ENCODE measurements around the gene SPINK5. TPM values are rescaled to one million over a fixed set of nuclear protein-coding genes. Genes with fewer than 3 reads are reported as not detected.

Gene SPINK5, protein sequence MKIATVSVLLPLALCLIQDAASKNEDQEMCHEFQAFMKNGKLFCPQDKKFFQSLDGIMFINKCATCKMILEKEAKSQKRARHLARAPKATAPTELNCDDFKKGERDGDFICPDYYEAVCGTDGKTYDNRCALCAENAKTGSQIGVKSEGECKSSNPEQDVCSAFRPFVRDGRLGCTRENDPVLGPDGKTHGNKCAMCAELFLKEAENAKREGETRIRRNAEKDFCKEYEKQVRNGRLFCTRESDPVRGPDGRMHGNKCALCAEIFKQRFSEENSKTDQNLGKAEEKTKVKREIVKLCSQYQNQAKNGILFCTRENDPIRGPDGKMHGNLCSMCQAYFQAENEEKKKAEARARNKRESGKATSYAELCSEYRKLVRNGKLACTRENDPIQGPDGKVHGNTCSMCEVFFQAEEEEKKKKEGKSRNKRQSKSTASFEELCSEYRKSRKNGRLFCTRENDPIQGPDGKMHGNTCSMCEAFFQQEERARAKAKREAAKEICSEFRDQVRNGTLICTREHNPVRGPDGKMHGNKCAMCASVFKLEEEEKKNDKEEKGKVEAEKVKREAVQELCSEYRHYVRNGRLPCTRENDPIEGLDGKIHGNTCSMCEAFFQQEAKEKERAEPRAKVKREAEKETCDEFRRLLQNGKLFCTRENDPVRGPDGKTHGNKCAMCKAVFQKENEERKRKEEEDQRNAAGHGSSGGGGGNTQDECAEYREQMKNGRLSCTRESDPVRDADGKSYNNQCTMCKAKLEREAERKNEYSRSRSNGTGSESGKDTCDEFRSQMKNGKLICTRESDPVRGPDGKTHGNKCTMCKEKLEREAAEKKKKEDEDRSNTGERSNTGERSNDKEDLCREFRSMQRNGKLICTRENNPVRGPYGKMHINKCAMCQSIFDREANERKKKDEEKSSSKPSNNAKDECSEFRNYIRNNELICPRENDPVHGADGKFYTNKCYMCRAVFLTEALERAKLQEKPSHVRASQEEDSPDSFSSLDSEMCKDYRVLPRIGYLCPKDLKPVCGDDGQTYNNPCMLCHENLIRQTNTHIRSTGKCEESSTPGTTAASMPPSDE
- 1 to 10 TPM in 1 of 4 donors, under 1 TPM in 2, not detected in 1; 0.06 to 1.2 (median 0.45) TPM for total RNA-seq

DNA sequence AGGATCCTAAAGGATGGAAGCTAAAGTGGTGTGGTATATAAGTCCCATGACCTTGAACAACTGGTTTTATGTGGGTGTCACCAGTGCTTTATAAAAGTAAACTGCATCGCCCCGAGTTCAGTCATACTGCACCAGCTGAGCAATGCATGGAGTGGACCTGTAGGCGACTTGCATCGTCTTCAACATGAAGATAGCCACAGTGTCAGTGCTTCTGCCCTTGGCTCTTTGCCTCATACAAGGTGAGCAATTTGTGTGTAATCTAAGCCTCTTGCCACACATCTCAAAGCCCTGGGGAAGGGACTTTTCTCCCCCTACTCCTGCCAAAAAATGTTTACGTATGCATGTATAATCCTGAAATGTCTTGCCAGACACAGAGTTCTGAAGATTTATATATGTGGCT lies at the start of gene SPINK5:
Gene SPINK5 (plus strand): TSS at position 120 of the 400 bp plus-strand sequence. CDS start 65 bp downstream, at position 185.
- Histone ChIP-seq H3K9me3 (no peaks in the 10 kb centered on the region), H3K36me3 (no peaks in the 10 kb centered on the region), H3K4me3 (no peak within 1 kb of the TSS), H3K27me3 (no peaks in the 10 kb centered on the region), H3K4me1 (no peaks in the 10 kb centered on the region), H3K27ac (replicated peaks in 1 of 4) (no peak within 1 kb of the TSS)
- intact Hi-C loops (cut with DNase I) = no loop called here
- TF ChIP-seq POLR2AphosphoS5 (IDR thresholded peaks at IDR 0.05) = no peak
- TF ChIP-seq POLR2A (IDR thresholded peaks at IDR 0.05; ENCODE audit: low read depth) = no peak
- TF ChIP-seq, protein P1, sequence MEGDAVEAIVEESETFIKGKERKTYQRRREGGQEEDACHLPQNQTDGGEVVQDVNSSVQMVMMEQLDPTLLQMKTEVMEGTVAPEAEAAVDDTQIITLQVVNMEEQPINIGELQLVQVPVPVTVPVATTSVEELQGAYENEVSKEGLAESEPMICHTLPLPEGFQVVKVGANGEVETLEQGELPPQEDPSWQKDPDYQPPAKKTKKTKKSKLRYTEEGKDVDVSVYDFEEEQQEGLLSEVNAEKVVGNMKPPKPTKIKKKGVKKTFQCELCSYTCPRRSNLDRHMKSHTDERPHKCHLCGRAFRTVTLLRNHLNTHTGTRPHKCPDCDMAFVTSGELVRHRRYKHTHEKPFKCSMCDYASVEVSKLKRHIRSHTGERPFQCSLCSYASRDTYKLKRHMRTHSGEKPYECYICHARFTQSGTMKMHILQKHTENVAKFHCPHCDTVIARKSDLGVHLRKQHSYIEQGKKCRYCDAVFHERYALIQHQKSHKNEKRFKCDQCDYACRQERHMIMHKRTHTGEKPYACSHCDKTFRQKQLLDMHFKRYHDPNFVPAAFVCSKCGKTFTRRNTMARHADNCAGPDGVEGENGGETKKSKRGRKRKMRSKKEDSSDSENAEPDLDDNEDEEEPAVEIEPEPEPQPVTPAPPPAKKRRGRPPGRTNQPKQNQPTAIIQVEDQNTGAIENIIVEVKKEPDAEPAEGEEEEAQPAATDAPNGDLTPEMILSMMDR (IDR thresholded peaks at IDR 0.05) = no peak
- TF ChIP-seq EP300 (IDR thresholded peaks at IDR 0.05) = no peak
- WGBS = 83% methylated on average over 5 of the region's 5 CpGs
- no peak for DNase-seq (ENCODE audit: extremely low spot score)

DNA sequence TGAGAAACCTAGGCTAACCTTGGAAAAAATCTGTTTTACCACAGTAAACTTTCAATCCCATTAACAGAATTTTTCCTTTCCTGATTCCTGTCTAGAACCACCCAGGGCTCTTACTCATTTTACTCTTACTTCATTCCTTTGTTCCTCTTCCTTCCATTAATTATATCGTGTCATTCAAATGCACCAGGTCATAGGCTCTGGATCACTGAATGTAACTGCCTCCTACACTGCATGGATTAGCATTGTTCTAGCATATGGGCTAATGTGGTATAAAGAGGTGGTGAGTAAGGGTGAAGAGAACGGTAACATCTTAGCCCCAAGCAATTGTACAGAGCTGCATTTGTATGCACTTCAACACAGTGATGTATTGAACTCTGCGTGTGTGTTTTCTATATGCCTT lies 49.5 kb upstream of the SPINK5 start:
- H3K4me1 ChIP-seq = no peaks in the 10 kb centered on the region
- no peak overlapping the region for H3K4me3 ChIP-seq
- DNase-seq (ENCODE audit: extremely low spot score) = no peak
- TF ChIP-seq, protein P1 (IDR thresholded peaks at IDR 0.05) = no peak
- TF ChIP-seq POLR2A (IDR thresholded peaks at IDR 0.05; ENCODE audit: low read depth) (no peak), POLR2AphosphoS5 (IDR thresholded peaks at IDR 0.05) (no peak), EP300 (IDR thresholded peaks at IDR 0.05) (no peak)
- no peaks in the 10 kb centered on the region for H3K36me3 ChIP-seq
- 87% methylated on average over 3 of the region's 3 CpGs for WGBS
- H3K9me3 ChIP-seq = no peaks in the 10 kb centered on the region
- intact Hi-C loops (cut with DNase I) = no loop called here
- no peaks in the 10 kb centered on the region for H3K27me3 ChIP-seq
- H3K27ac ChIP-seq (replicated peaks in 1 of 4) = no peak overlapping the region

DNA sequence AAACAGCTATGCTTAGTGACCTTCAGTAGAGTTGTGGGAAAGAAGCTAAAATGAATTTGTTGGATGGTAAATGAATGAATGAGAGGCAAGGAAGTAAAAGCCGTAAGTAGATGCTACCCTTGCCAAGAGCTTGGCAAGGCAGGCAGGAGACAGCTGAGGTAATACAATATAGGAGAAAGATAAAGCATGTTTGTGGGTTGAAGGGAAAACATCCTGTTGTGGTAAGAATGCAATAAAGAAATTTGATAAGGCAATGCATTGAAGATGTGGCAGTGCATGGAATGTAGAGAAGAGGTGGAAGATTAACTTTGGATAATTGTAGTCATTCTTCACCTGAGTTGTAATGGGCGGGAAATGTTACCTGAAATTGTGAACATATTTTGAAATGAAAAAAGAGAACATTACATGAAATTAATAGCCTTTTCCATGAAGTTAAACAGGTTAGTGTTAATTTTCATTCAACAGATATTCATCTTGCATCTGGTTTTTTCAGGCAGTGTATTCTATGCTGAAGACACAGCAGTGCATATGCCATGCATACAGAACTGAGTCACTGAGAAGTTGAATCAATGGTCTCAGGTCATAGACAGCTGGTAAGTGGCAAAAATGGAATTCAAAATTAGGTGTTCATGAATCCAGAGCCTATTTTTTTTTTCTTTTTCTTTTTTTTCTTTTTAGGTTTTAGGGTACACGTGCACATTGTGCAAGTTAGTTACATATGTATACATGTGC lies 43.4 kb upstream of the SPINK5 start:
- no peak overlapping the region for H3K27ac ChIP-seq (replicated peaks in 1 of 4)
- no peaks in the 10 kb centered on the region for H3K4me1 ChIP-seq
- no peaks in the 10 kb centered on the region for H3K9me3 ChIP-seq
- no peak overlapping the region for H3K4me3 ChIP-seq
- WGBS = 84% methylated on average over 3 of the region's 3 CpGs
- TF ChIP-seq EP300 (IDR thresholded peaks at IDR 0.05) (no peak), POLR2AphosphoS5 (IDR thresholded peaks at IDR 0.05) (no peak), POLR2A (IDR thresholded peaks at IDR 0.05; ENCODE audit: low read depth) (no peak)
- TF ChIP-seq, protein P1 (IDR thresholded peaks at IDR 0.05) = no peak
- no peak for DNase-seq (ENCODE audit: extremely low spot score)
- no peaks in the 10 kb centered on the region for H3K27me3 ChIP-seq
- no peaks in the 10 kb centered on the region for H3K36me3 ChIP-seq
- intact Hi-C loops (cut with DNase I) = no loop called here

DNA sequence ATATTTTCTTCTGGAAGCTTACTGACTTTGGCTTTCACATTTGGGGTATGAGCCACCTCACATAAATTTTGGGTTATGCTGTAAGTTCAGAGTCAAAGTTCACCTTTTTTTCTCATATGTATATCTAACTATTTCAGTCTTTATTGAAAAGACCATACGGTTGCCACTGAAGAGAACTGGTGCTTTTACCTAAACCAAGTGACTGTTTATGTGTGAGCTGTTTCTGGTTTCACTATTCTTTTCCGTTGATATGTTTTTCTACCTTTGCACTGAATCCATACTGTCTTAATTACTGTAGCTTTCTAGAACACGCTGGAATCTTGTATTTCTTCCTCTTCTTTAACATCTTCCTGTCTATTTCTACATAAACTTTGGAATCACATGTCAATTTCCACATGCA lies 36.3 kb upstream of the SPINK5 start:
- Histone ChIP-seq H3K27ac (replicated peaks in 1 of 4) (no peak overlapping the region), H3K4me3 (no peak overlapping the region), H3K27me3 (no peaks in the 10 kb centered on the region), H3K4me1 (no peaks in the 10 kb centered on the region), H3K36me3 (no peaks in the 10 kb centered on the region), H3K9me3 (no peaks in the 10 kb centered on the region)
- DNase-seq (ENCODE audit: extremely low spot score) = no peak
- TF ChIP-seq POLR2A (IDR thresholded peaks at IDR 0.05; ENCODE audit: low read depth) = no peak
- no peak for TF ChIP-seq POLR2AphosphoS5 (IDR thresholded peaks at IDR 0.05)
- TF ChIP-seq, protein P1 (IDR thresholded peaks at IDR 0.05) = no peak
- TF ChIP-seq EP300 (IDR thresholded peaks at IDR 0.05) = no peak
- intact Hi-C loops (cut with DNase I) = no loop called here
- 81% methylated on average over 3 of the region's 3 CpGs for WGBS
